B cell (primary cell): ENCODE data around the gene CPOX.

Source experiments
- CTCF ChIP-seq: fragments of 200-600 bp; IDR thresholded peaks from one replicate; pipeline ENCODE4 v1.8.0; 2022; ENCODE audit warnings: antibody characterized with exemption, mild to moderate bottlenecking
- EZH2 ChIP-seq: IDR thresholded peaks from 2 replicates; pipeline ENCODE4 v1.6.1; 2012; ENCODE audit warnings: borderline replicate concordance, low read depth, mild to moderate bottlenecking, moderate library complexity, low read length; ENCODE audit not compliant: insufficient read depth, poor library complexity, severe bottlenecking

DNA sequence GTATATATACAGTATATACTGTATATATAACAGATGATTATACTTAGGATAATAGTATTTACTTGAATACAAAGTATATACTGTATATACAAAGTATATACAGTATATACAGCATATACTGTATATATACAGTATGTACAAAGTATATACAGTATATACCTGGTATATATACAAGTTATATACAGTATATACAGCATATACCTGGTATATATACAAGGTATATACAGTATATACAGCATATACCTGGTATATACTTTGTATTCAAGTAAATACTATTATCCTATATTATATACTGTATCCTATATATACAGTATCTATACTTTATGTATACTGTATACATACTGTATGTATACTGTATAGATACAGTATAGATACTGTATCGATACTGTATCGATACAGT is 14.6 kb upstream of the CPOX start:
- TF ChIP-seq CTCF: no peak
- no peak for TF ChIP-seq EZH2
